Left lobe of liver (tissue), 2 donors: Measurements from ENCODE around the gene RPS6KA5. TPM values are rescaled to one million over a fixed set of nuclear protein-coding genes. Genes with fewer than 3 reads are reported as not detected.
A peak's percentile ranks its signal among the peaks of the same experiment; 100 is the strongest.
"Not testable (repeated sequence)": the region's sequence is repeated elsewhere in the genome, so short reads cannot be mapped to it uniquely, and the experiment has no call there.

ENCODE experiments used
- ATAC-seq: fragments of 200-7000 bp; cut with Tn5 transposase; one replicate; pipeline ENCODE4 v1.9.1; 2020; ENCODE audit warnings: mild to moderate bottlenecking, moderate library complexity
- DNase-seq: peaks from one replicate; pipeline ENCODE4 v3.0.0-alpha.2; 2020; ENCODE audit warnings: low spot score
- total RNA-seq: library from RNA; stranded (reverse); gene quantifications from one replicate; pipeline ENCODE4 v1.2.1, GENCODE V29; 2021
- donor health status: DM: no; HTN: no; CAD: no; lungs with moderate emphysema.
- donor health status: DM: no; HTN: yes; CAD: no.

RPS6KA5 gene
- total RNA-seq, 1 donor from 2014 or later: 1.4 TPM

- ATAC-seq (no peak), DNase-seq (no peak)
Observed at GRCh38 chr14:90886297-90886815, 174.1 kb downstream of the RPS6KA5 start.

GRCh38 chr14:90883782-90884181 lies 176.7 kb downstream of the RPS6KA5 start:
- ATAC-seq: no peak
- DNase-seq: no peak

GRCh38 chr14:90883197-90883596 lies 177.2 kb downstream of the RPS6KA5 start:
- ATAC-seq (no peak), DNase-seq (no peak)

GRCh38 chr14:90880282-90880681 lies 180.2 kb downstream of the RPS6KA5 start:
- ATAC-seq (no peak), DNase-seq (no peak)

- no peak for ATAC-seq
Observed at GRCh38 chr14:90874599-90874998, 185.8 kb downstream of the RPS6KA5 start.

GRCh38 chr14:90871605-90872233 lies 188.7 kb downstream of the RPS6KA5 start:
- DNase-seq: no peak
- no peak for ATAC-seq

More at GRCh38 chr14:90874599-90874998, 185.8 kb downstream of the RPS6KA5 start:
- no peak for DNase-seq

GRCh38 chr14:90870950-90871604 lies 189.4 kb downstream of the RPS6KA5 start:
- no peak for DNase-seq
- no peak for ATAC-seq

GRCh38 chr14:90867501-90867900 lies 192.9 kb downstream of the RPS6KA5 start:
- ATAC-seq (no peak), DNase-seq (no peak)

GRCh38 chr14:90866833-90867232 lies 193.6 kb downstream of the RPS6KA5 start:
- DNase-seq (no peak), ATAC-seq (no peak)

- no peak for DNase-seq
- ATAC-seq: no peak
Observed at GRCh38 chr14:90864741-90865140, 195.7 kb downstream of the RPS6KA5 start.

GRCh38 chr14:90858511-90858910 lies 201.9 kb downstream of the RPS6KA5 start:
- ATAC-seq: no peak

GRCh38 chr14:90857866-90858265 lies 202.6 kb downstream of the RPS6KA5 start:
- DNase-seq (no peak), ATAC-seq (no peak)

More at GRCh38 chr14:90858511-90858910, 201.9 kb downstream of the RPS6KA5 start:
- DNase-seq: no peak

GRCh38 chr14:90856115-90856514 lies 204.3 kb downstream of the RPS6KA5 start:
- ATAC-seq, DNase-seq: not testable (repeated sequence)

GRCh38 chr14:90853116-90853515 lies 207.3 kb downstream of the RPS6KA5 start:
- DNase-seq: no peak
- ATAC-seq: no peak

GRCh38 chr14:90851327-90852036 lies 209.0 kb downstream of the RPS6KA5 start:
- DNase-seq (no peak), ATAC-seq (no peak)

GRCh38 chr14:90850487-90850886 lies 210.0 kb downstream of the RPS6KA5 start:
- DNase-seq (no peak), ATAC-seq (no peak)

- ATAC-seq (no peak), DNase-seq (no peak)
Observed at GRCh38 chr14:90849787-90850444, 210.5 kb downstream of the RPS6KA5 start.

- ATAC-seq: no peak
Observed at GRCh38 chr14:90848944-90849731, 211.3 kb downstream of the RPS6KA5 start.

GRCh38 chr14:90846511-90846910 lies 213.9 kb downstream of the RPS6KA5 start:
- ATAC-seq: no peak

More at GRCh38 chr14:90848944-90849731, 211.3 kb downstream of the RPS6KA5 start:
- DNase-seq: no peak

GRCh38 chr14:90844321-90844720 lies 216.1 kb downstream of the RPS6KA5 start:
- DNase-seq: peak; percentile 40
- no peak for ATAC-seq

More at GRCh38 chr14:90846511-90846910, 213.9 kb downstream of the RPS6KA5 start:
- no peak for DNase-seq
